AG08396 (cell line): ENCODE data around the gene ZRANB2.

Experiments
- DNase-seq: peaks from one replicate; pipeline ENCODE4 v3.0.0; 2012; ENCODE audit warnings: low spot score, mixed read lengths

Gene ZRANB2

GRCh38 chr1:71068325-71069240 is 12.3 kb downstream of the ZRANB2 start:
- DNase-seq: no peak

DNA sequence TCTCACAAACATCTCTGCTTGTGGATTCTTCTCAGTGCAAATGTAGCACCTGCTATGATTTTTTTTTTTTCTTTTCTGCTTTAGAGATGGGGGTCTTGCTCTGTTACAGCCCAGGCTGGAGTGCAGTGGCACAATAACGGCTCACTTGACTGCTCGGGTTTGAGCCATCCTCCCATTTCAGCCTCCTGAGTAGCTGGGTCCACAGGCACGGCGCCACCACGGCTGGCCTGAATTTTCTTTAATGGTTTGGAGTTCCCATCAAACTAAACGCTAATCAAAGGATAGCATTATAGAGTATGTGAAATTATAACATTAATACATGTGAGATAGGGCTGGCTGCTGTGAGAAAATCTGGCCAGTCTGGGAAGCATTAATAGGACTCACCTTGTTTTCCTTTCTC is 26.0 kb downstream of the ZRANB2 start:
- no peak for DNase-seq

DNA sequence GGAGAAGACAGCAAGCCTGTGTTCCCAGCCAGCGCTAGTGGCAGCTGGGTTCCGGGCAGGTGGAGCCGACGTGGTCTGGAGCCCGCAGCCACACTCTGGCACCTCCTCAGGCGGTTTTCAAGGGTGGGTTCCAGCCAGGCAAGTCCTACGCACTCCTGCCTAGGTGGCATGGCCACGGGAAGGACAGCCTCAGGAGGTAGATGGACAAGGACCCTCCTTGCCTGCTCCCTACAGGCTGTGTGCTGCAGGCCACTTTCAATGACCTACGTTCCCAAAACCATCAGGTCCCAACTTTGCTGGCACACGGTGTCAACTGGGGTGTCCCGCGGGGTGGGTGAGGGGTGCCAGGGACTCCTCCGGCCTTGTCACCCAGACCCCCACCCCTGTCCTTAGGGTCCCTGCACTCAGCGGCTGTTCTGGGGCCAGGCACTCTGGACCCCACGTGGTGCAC is 26.5 kb downstream of the ZRANB2 start:
- DNase-seq: no peak

DNA sequence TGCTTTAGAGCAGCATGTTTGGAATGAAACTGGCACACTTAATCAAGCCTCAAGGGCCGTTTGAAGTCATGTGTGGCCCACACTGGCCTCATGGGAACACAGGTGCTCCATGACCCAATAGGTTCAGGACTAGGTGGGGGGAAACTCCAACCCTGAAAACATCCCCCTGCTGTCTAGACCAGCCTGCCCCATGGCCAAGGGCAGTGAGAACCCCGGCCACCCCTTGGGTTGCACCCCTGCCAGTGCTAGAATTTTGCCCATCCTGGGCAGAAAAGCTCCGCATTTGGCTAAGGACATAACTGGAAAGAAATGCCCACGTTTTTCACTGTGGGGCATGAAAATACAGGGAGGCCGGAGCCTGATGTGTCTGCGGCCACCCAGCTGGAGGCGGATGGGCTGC is 27.1 kb downstream of the ZRANB2 start:
- DNase-seq: no peak

DNA sequence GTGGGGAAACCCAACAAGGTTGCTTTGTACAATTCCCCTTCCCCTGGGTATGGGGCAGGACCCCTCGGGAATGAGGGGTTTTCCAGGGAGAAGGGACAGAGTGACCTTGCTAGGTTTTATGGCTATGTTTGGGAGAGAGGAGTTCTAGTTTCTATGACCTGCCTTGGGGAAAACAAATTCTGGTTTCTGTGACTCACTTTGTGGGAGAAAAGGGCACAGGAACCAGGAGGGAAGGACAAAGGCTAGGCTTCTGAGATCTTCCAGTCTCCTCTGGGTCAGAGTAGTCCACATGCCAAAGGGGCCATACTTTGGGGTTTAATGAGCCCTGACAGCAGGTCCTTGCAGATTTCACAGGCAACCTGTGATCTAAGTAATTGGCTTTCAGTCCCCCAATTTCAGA is 27.7 kb downstream of the ZRANB2 start:
- no peak for DNase-seq

- peak; percentile 77 for DNase-seq
These were observed 30.8 kb downstream of the ZRANB2 start for GRCh38 chr1:71049951-71050598.

DNA sequence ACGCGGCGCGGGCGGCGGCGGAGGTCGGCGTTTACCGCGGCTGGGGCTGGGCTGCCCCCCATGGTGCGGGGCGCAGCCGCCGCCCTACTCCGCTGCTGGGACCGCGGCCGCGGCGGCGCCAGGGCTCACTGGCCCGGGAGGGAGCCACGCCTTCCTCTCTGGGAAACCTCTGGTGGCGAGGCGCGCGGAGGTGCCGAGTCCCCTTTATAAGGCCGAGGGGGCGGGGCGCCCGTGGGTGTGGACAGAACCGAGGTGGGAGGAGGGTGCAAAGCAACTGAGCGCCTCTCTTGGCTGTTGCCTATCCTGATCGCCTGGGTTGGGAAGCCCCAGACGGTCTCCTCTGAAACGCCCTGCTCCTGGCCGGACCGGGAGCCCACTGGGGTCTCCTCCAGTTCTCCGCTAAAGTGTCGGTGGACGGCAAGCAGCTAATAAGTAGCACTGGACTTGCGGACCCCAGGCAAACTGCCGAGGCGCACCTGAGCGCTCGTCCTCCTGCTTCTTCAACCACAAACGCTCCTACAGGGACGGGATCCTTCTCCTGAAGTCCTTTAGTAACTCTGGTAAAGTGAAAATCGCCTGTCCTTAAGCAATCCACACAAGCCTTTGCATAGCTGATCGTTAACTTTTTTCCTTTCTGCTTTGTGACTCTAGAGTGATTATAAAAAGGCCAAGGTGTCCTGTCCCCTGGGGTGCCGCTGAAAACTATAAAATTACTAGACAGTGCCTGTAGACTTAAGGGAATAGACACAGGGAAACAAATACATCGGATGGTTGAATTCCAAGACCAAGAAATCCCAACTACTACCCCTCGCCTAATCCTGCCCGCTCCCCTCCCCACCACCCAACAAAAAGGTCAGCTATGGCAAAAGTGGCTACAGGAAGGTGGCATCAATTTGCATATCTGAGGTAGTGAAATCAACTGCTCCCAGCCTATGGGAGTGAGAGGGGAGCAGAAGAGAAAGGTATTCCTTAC is 32.9 kb downstream of the ZRANB2 start, which contains the start of gene PTGER3:
Gene PTGER3, minus strand, starts transcription at position 182 of the 973 bp plus-strand sequence. CDS start 239 bp downstream, outside the sequence.
- DNase-seq: peak; percentile 69

DNA sequence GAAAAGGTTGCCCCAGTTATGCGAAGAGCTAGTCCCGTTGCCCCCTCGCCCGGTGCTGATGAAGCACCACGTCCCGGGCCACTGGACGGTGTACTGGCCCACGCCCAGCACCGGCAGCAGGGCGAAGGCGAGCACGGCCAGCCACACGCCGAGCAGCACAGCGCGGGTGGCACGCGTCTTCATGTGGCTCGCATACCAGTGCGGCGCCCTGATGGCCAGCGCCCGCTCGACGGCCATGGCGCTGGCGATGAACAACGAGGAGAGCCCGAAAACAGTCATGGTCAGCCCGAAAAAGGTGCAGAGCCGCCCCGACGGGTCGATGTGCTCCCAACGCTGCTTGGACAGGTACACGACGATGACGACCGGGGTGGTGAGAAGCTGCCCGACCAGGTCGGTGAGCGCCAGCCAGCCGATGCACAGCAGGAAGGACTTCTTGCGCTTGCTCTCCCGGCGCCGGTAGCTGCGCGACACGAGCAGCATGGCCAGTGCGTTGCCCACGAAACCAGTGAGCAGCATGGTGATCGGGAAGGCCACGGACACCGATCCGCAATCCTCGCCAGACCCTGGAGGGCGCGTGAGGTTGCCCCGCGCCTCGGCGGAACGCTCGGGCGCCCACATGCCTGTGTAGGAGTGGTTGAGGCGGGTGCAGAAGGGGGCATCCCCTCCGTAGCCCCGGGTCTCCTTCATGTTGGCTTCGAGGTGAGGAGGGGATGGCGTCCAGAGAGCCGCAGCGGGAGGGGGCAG is 33.8 kb downstream of the ZRANB2 start:
- peak; percentile 31 for DNase-seq

DNA sequence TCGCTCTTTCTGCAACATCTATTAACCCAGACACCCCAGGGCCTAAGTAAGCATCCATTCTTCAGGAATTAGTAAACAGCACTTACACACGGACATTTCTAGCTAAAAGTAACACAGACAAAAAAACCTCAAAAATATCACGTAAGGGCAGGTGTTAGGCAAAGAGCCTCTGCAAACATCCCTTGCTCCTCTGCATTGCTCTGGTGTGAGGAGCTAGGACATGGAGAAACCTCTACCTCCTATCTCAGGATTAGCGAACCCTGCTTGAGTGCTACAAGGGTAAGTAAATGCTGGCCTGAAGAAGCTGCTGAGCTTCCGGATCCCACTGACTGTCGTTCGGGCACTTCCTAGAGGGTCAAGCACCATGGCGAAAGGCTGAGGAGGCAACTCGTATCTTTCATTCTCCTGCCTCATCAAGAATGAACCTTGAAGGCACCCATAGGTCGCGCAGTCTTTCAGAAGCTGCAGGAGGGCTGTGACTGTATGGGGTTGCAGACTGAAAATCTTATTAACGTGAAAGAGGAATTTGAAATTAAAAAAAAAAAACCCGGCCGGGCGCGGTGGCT is 35.3 kb downstream of the ZRANB2 start:
- DNase-seq: no peak

- DNase-seq: no peak
These were observed 36.0 kb downstream of the ZRANB2 start for GRCh38 chr1:71044833-71045232.

GRCh38 chr1:71043065-71043464 is 37.8 kb downstream of the ZRANB2 start:
- DNase-seq: no peak

DNA sequence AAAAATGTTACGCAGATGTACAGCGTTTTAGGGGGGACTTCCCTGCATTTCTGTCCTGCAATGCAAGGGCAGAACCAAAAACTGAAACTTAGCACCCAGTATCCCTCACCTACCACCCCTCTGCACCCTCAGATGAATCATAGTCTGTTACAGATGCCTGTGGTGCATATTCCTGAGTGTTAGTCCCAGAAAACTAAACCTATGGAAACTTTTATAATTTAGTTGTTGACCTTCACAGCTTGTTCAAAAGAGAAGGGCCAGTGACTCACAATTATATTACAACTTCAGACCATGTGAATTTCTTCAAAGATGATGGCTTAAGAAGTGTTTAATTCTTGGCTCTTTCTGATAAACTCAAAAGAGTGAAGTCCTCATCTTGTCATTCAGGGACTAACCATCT is 39.0 kb downstream of the ZRANB2 start:
- DNase-seq: no peak

- no peak for DNase-seq
These were observed 41.1 kb downstream of the ZRANB2 start for GRCh38 chr1:71039661-71040262.

- DNase-seq: no peak
These were observed 41.9 kb downstream of the ZRANB2 start for GRCh38 chr1:71038942-71039341.

- no peak for DNase-seq
These were observed 42.8 kb downstream of the ZRANB2 start for GRCh38 chr1:71037829-71038620.

DNA sequence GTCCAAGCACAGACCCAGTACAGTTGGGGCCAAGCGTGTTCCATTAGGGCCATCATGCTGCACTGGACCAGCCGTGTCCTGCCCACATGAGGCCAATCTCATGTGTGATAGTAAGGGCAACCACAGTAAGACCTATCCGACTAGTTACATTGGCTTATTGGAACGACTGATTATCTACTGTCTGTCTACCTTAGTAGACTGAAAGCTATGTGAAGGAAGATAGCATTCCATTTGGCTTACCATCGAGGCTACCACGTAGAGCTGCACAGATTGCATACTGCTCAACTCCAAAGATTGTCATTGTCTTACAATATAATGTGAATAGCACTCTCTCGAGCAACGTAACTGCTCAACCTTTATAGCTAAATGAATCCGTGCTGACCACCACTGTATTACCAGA is 43.8 kb downstream of the ZRANB2 start:
- no peak for DNase-seq

GRCh38 chr1:71033136-71033535 is 47.7 kb downstream of the ZRANB2 start:
- no peak for DNase-seq

DNA sequence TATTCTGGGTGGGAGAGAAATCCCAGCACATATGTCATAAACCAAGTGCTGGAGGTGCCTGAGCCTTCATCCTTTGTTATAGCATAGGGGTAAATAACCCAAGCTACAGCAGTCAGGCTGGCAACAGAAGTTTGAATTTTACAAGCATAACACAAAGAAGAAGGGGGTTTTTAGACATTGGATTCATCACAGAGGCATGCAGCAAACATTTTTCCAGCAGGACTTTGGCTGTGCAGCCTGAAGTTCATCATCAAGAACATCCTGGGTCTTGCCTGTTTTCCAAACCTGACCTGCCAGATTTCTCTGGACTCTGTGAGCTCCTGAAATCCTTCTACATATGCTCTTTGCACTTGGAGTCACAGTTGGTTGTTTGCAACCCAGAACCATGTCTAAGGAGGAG is 49.4 kb downstream of the ZRANB2 start:
- DNase-seq: peak; percentile 22

DNA sequence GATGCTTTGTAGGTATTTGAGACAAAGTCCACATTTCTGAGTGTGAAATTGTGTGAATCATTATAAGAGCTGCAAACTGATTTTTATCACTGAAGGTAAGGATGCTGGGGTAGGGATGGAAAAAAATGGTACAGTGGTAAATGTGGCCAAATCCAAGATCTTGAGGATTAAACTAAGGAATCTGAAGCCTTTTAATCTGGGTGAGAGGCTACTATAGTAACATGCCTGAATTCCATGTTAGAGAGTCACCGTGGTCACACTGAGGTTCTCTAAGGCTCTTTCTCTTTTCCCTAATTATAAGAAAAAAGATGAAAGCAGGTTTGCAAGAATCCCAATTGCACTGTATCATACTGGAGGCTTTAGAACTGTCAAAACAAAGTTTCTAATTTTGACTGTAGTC is 50.8 kb downstream of the ZRANB2 start:
- no peak for DNase-seq

DNA sequence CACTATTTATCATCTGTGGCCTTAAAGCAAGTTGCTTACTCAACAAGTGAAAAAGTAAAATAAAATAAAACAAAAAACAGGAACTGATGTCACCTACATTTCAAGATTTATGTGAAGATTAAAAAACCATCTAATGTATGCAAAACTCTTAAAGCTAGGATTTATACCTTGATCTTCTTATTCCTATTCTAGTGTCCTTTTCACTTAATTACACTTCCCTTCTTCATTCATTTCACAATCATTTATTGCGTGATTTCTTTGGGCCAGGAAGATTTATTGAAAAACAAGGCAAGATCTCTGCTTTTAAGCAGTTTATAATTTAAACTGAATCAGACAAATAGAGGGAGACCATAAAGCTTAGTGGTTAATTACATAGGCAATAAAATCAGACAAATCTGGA is 51.9 kb downstream of the ZRANB2 start:
- DNase-seq: no peak
